Tibial nerve (tissue), 4 donors: ENCODE results near the gene WNT7A. TPM values are rescaled to one million over a fixed set of nuclear protein-coding genes. Genes with fewer than 3 reads are reported as not detected.

Experiments used
- DNase-seq, 2 donors: peaks; one replicate each; pipeline ENCODE4 v3.0.0-alpha.2; 2019; ENCODE audit warnings: low spot score in 2 of 2
- H3K27ac ChIP-seq, 4 donors: fragments of 200-600 bp; sonication (generic) in 3 of 4; one replicate each; pipeline ENCODE4 v1.5.1; 2017 to 2019; ENCODE audit warnings: mild to moderate bottlenecking in 1 of 4
- H3K27me3 ChIP-seq, 2 donors: fragments of 200-600 bp; sonication (generic) in 1 of 2; one replicate each; pipeline versions ENCODE4 v1.5.1 to v1.6.0; 2017 to 2019
- H3K36me3 ChIP-seq, 3 donors: fragments of 200-600 bp; sonication (generic); one replicate each; pipeline ENCODE4 v1.5.1; 2018 to 2019
- H3K4me1 ChIP-seq, 4 donors: fragments of 200-600 bp; sonication (generic) in 3 of 4; one replicate each; pipeline ENCODE4 v1.5.1; 2017 to 2019
- H3K4me3 ChIP-seq, 4 donors: fragments of 200-600 bp; sonication (generic) in 3 of 4; one replicate each; pipeline ENCODE4 v1.5.1; 2017 to 2019; ENCODE audit warnings: mild to moderate bottlenecking in 1 of 4, moderate library complexity in 1 of 4
- H3K9me3 ChIP-seq, 4 donors: fragments of 200-600 bp; sonication (generic) in 3 of 4; one replicate each; pipeline ENCODE4 v1.5.1; 2017 to 2019
- CTCF ChIP-seq, 5 experiments: fragments of 200-600 bp in 3 of 5; fragments of 450-650 bp in 2 of 5; sonication (generic) in 3 of 5; IDR thresholded peaks; one replicate each; pipeline ENCODE4 v1.5.1; 2016 to 2019; ENCODE audit warnings: antibody characterized with exemption in 5 of 5, mild to moderate bottlenecking in 3 of 5, moderate library complexity in 2 of 5
- EP300 ChIP-seq, 2 donors: sonication (generic); formaldehyde crosslinking; IDR thresholded peaks; one replicate each; pipeline ENCODE4 v1.6.1; 2017; ENCODE audit warnings: antibody characterized with exemption in 2 of 2, mild to moderate bottlenecking in 1 of 2
- POLR2A ChIP-seq, 2 donors: fragments of 450-650 bp; IDR thresholded peaks; one replicate each; pipeline ENCODE4 v1.6.1; 2017; ENCODE audit warnings: antibody characterized with exemption in 2 of 2, mild to moderate bottlenecking in 2 of 2, moderate library complexity in 2 of 2
- WGBS, 2 donors: methylation state at CpG; one replicate each; pipeline ENCODE4 v1.1.5; 2018; 5-methylcytosine and 5-hydroxymethylcytosine counted together
- total RNA-seq, 4 donors: library from RNA; depleted of rRNA; stranded (reverse); fragments of >200 nt; gene quantifications; one replicate each; pipeline ENCODE4 v1.1.0, GENCODE V29; 2016

WNT7A gene
- total RNA-seq, 4 donors from 2014 or later, result 0.21 TPM; not detected in 3

- Histone ChIP-seq H3K9me3 (peaks cover 0 to 15% (median 0%) of the 10 kb centered on the region in 4 donors), H3K4me1 (no peaks in the 10 kb centered on the region), H3K36me3 (no peaks in the 10 kb centered on the region), H3K27ac (no peak overlapping the region), H3K27me3 (peaks cover 0 to 11% of the 10 kb centered on the region in 2 donors), H3K4me3 (no peak overlapping the region)
- no peak for DNase-seq
- TF ChIP-seq POLR2A (IDR thresholded peaks at IDR 0.05) (no peak), EP300 (IDR thresholded peaks at IDR 0.05) (no peak), CTCF (IDR thresholded peaks at IDR 0.05) (no peak)
- WGBS, 2 donors, result 39 to 43% methylated on average over 14 of the region's 14 CpGs
These were observed 13.6 kb downstream of the WNT7A start for GRCh38 chr3:13866041-13866965.

- Histone ChIP-seq H3K9me3 (peaks cover 0 to 8% (median 0%) of the 10 kb centered on the region in 4 donors), H3K4me3 (no peak overlapping the region), H3K27ac (no peak overlapping the region), H3K36me3 (no peaks in the 10 kb centered on the region), H3K27me3 (peaks cover 0 to 13% of the 10 kb centered on the region in 2 donors), H3K4me1 (no peaks in the 10 kb centered on the region)
- no peak for DNase-seq
- WGBS, 2 donors, result 60 to 84% methylated on average over 7 of the region's 7 CpGs
- no peak for TF ChIP-seq POLR2A (IDR thresholded peaks at IDR 0.05)
- no peak for TF ChIP-seq CTCF (IDR thresholded peaks at IDR 0.05)
- TF ChIP-seq EP300 (IDR thresholded peaks at IDR 0.05), result no peak
These were observed 14.3 kb downstream of the WNT7A start for GRCh38 chr3:13865581-13865980.

- H3K27me3 ChIP-seq, result peaks cover 0 to 18% of the 10 kb centered on the region in 2 donors
- H3K27ac ChIP-seq, result no peak overlapping the region
- no peak for DNase-seq
- no peaks in the 10 kb centered on the region for H3K36me3 ChIP-seq
- TF ChIP-seq EP300 (IDR thresholded peaks at IDR 0.05) (no peak), POLR2A (IDR thresholded peaks at IDR 0.05) (no peak), CTCF (IDR thresholded peaks at IDR 0.05) (no peak)
- H3K4me3 ChIP-seq, result no peak overlapping the region
- peaks cover 0 to 3% (median 0%) of the 10 kb centered on the region in 4 donors for H3K9me3 ChIP-seq
- WGBS, 2 donors, result 75 to 77% methylated on average over 3 to 4 of the region's 4 CpGs
- H3K4me1 ChIP-seq, result no peaks in the 10 kb centered on the region
These were observed 14.8 kb downstream of the WNT7A start for GRCh38 chr3:13865106-13865505.

- Histone ChIP-seq H3K27ac (no peak overlapping the region), H3K36me3 (no peaks in the 10 kb centered on the region), H3K4me3 (no peak overlapping the region), H3K27me3 (peaks cover 0 to 22% of the 10 kb centered on the region in 2 donors), H3K9me3 (no peaks in the 10 kb centered on the region), H3K4me1 (no peaks in the 10 kb centered on the region)
- TF ChIP-seq POLR2A (IDR thresholded peaks at IDR 0.05) (no peak), EP300 (IDR thresholded peaks at IDR 0.05) (no peak), CTCF (IDR thresholded peaks at IDR 0.05) (no peak)
- WGBS, 2 donors, result 64 to 70% methylated on average over 10 of the region's 10 CpGs
- DNase-seq, result no peak
These were observed 15.8 kb downstream of the WNT7A start for GRCh38 chr3:13863965-13864595.
